Measurements from ENCODE around the gene PLCH1.

- TF ChIP-seq CTCF (IDR thresholded peaks at IDR 0.05; ENCODE audit: insufficient read depth, low read length) (no peak), GABPA (IDR thresholded peaks at IDR 0.05; ENCODE audit: low read depth) (no peak)
Measured at GRCh38 chr3:155548195-155548594, 196.7 kb downstream of the PLCH1 start.

All from HL-60 (cell line).